DOHH2 (cell line): Measurements from ENCODE around the gene MUSTN1.

Source experiments
- H3F3A ChIP-seq: fragments of 200-600 bp; sonication (generic), shearing (Covaris generic); 2 replicates; pipeline ENCODE4 v1.6.0; 2016; ENCODE audit warnings: antibody characterized with exemption, mild to moderate bottlenecking; ENCODE audit not compliant: control insufficient read depth, insufficient read depth
- H3K27ac ChIP-seq: fragments of 200-600 bp; sonication (generic); 2 replicates; pipeline ENCODE4 v1.5.1; 2014; ENCODE audit warnings: low read depth, mild to moderate bottlenecking, low read length, moderate library complexity
- H3K27me3 ChIP-seq: fragments of 200-600 bp; sonication (generic); 2 replicates; pipeline ENCODE4 v1.6.1; 2014; ENCODE audit warnings: mild to moderate bottlenecking, low read length, mixed read lengths; ENCODE audit not compliant: control insufficient read depth
- H3K36me3 ChIP-seq: fragments of 200-600 bp; sonication (generic); 2 replicates; pipeline ENCODE4 v1.6.1; 2014; ENCODE audit warnings: mild to moderate bottlenecking, low read length, moderate library complexity, mixed read lengths; ENCODE audit not compliant: control insufficient read depth
- H3K4me1 ChIP-seq: fragments of 200-600 bp; sonication (generic); 2 replicates; pipeline ENCODE4 v1.6.1; 2014; ENCODE audit warnings: mild to moderate bottlenecking, low read length, mixed read lengths; ENCODE audit not compliant: control insufficient read depth
- H3K4me2 ChIP-seq: fragments of 200-600 bp; sonication (generic); 2 replicates; pipeline ENCODE4 v1.6.0; 2014; ENCODE audit warnings: mild to moderate bottlenecking, low read length, moderate library complexity
- H3K4me3 ChIP-seq: fragments of 200-600 bp; sonication (generic); 2 replicates; pipeline ENCODE4 v1.5.1; 2014; ENCODE audit warnings: mild to moderate bottlenecking, low read length, mixed read lengths
- H3K79me2 ChIP-seq: fragments of 200-600 bp; sonication (generic); 2 replicates; pipeline ENCODE4 v1.6.1; 2014; ENCODE audit warnings: mild to moderate bottlenecking, low read length, mixed read lengths; ENCODE audit not compliant: control insufficient read depth
- H3K9me2 ChIP-seq: fragments of 200-600 bp; sonication (generic); replicated peaks from 2 replicates; pipeline ENCODE4 v1.6.1; 2014; ENCODE audit warnings: mild to moderate bottlenecking, low read length, mixed read lengths; ENCODE audit not compliant: control insufficient read depth
- H3K9me3 ChIP-seq: fragments of 200-600 bp; sonication (generic); 2 replicates; pipeline ENCODE4 v1.6.1; 2014; ENCODE audit warnings: antibody characterized with exemption, low read length, mixed read lengths; ENCODE audit not compliant: control insufficient read depth, insufficient read depth
- H4K20me1 ChIP-seq: fragments of 200-600 bp; sonication (generic); 2 replicates; pipeline ENCODE4 v1.6.0; 2014; ENCODE audit warnings: low read depth, mild to moderate bottlenecking, antibody characterized with exemption, low read length, moderate library complexity; ENCODE audit not compliant: control insufficient read depth, insufficient read depth
- CTCF ChIP-seq: fragments of 200-600 bp; sonication (generic); IDR thresholded peaks from one replicate; pipeline ENCODE4 v1.5.1; 2014; ENCODE audit warnings: antibody characterized with exemption, mild to moderate bottlenecking, low read depth, low read length; ENCODE audit not compliant: poor library complexity, severe bottlenecking
- EZH2phosphoT487 ChIP-seq: fragments of 200-600 bp; sonication (generic); IDR thresholded peaks from 2 replicates; pipeline ENCODE4 v1.6.1; 2017; ENCODE audit warnings: borderline replicate concordance, mild to moderate bottlenecking, antibody characterized with exemption, low read length, moderate library complexity, mixed read lengths

MUSTN1 gene

GRCh38 chr3:52859686-52860423, 25.0 kb upstream of the MUSTN1 start:
- Histone ChIP-seq H3K27me3 (no peaks in the 10 kb centered on the region), H4K20me1 (0 out of 2 replicates have a peak, but pooled peaks cover 4% of the 10 kb centered on the region), H3K36me3 (no peaks in the 10 kb centered on the region), H3F3A (no peaks in the 10 kb centered on the region), H3K4me1 (no peaks in the 10 kb centered on the region), H3K79me2 (no peaks in the 10 kb centered on the region), H3K9me3 (no peaks in the 10 kb centered on the region), H3K4me3 (no peak overlapping the region), H3K9me2 (no peaks in the 10 kb centered on the region), H3K27ac (no peak overlapping the region), H3K4me2 (no peak overlapping the region)
- TF ChIP-seq CTCF (no peak), EZH2phosphoT487 (no peak)

GRCh38 chr3:52857864-52858263, 23.0 kb upstream of the MUSTN1 start:
- no peak overlapping the region for H3K27ac ChIP-seq
- H3F3A ChIP-seq, result no peaks in the 10 kb centered on the region

GRCh38 chr3:52857133-52857532, 22.3 kb upstream of the MUSTN1 start:
- no peaks in the 10 kb centered on the region for H3K9me2 ChIP-seq
- no peaks in the 10 kb centered on the region for H3K27me3 ChIP-seq
- peaks cover under 1% of the 10 kb centered on the region for H3K36me3 ChIP-seq
- H3K27ac ChIP-seq, result no peak overlapping the region
- TF ChIP-seq EZH2phosphoT487 (no peak), CTCF (no peak)
- no peak overlapping the region for H3K4me2 ChIP-seq
- H3K9me3 ChIP-seq, result no peaks in the 10 kb centered on the region
- no peaks in the 10 kb centered on the region for H3K79me2 ChIP-seq
- H3F3A ChIP-seq, result no peaks in the 10 kb centered on the region
- H4K20me1 ChIP-seq, result 0 out of 2 replicates have a peak, but pooled peaks cover 4% of the 10 kb centered on the region
- H3K4me1 ChIP-seq, result no peaks in the 10 kb centered on the region
- H3K4me3 ChIP-seq, result no peak overlapping the region

More at GRCh38 chr3:52857864-52858263, 23.0 kb upstream of the MUSTN1 start:
- Histone ChIP-seq H4K20me1 (0 out of 2 replicates have a peak, but pooled peaks cover 4% of the 10 kb centered on the region), H3K4me2 (no peak overlapping the region), H3K4me1 (no peaks in the 10 kb centered on the region), H3K36me3 (no peaks in the 10 kb centered on the region; the same call in 1 of the 2 replicates), H3K4me3 (no peak overlapping the region), H3K27me3 (no peaks in the 10 kb centered on the region), H3K9me3 (no peaks in the 10 kb centered on the region), H3K9me2 (no peaks in the 10 kb centered on the region), H3K79me2 (no peaks in the 10 kb centered on the region)
- no peak for TF ChIP-seq EZH2phosphoT487
- TF ChIP-seq CTCF, result no peak
